T1000 (cell line): ENCODE data around the gene FAHD1.

Experiments
- DNase-seq: peaks from one replicate; lab custom pipeline; 2025; ENCODE audit warnings: mixed read lengths; lab: John Stamatoyannopoulos, UW

The FAHD1 gene

DNA sequence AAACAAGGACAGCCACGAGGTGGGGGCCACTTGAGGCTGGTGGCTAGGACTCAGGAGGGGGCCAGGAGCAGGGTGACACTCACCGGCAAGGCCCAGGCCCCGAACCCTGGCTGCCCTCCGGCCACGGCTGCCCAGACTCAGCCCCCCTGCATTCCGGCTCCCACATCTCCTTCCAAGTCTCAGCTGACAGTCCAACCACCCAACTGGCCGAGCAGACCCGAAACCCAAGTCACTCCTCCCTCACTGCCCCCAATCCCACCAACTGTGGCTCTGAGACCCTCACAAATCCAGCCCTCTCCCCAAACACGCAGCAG is 9.8 kb upstream of the FAHD1 start:
- no peak for DNase-seq

GRCh38 chr16:1817716-1818115 is 9.3 kb upstream of the FAHD1 start:
- DNase-seq: no peak

DNA sequence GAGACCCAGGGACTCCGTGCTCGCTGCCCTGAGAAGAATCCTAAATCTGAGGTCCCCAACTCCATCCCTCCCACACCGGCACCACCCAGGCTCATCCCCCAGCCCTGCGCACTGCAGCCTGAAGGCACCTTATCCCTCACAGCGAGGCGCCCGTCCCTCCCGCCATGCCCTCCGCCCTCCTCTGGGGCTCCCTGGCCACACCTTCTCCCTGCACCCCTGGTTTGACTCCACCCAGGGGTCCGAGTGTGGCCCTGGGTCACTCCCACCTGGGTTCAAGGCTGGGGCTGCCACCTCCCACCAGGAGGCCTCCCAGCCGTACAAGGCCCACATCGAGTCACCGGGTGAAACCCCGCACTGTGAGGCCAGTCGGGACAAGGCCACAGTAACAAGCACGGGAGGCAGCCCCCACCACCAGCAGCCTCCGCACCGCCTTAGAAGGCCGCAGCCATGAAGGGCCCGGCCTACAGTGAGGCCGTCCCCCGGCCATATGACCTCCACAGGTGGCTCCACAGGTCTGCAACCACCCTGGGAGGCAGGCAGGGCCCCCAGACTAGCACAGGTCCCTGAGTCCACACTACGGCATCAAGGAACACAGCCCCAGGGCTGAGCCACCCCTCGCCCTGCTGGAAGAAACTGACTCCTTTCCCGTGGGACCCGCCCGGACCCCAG is 8.7 kb upstream of the FAHD1 start:
- DNase-seq: no peak

GRCh38 chr16:1818873-1819525 is 8.0 kb upstream of the FAHD1 start:
- no peak for DNase-seq

GRCh38 chr16:1819611-1820010 is 7.4 kb upstream of the FAHD1 start:
- DNase-seq: no peak

GRCh38 chr16:1820096-1820945 is 6.7 kb upstream of the FAHD1 start:
- no peak for DNase-seq

GRCh38 chr16:1820946-1821290 is 6.1 kb upstream of the FAHD1 start:
- no peak for DNase-seq

GRCh38 chr16:1821861-1822611 is 5.0 kb upstream of the FAHD1 start:
- DNase-seq: no peak

GRCh38 chr16:1822801-1823200 is 4.2 kb upstream of the FAHD1 start:
- no peak for DNase-seq

GRCh38 chr16:1823821-1824220 is 3.2 kb upstream of the FAHD1 start:
- DNase-seq: no peak

GRCh38 chr16:1825381-1825863 is 1.6 kb upstream of the FAHD1 start:
- no peak for DNase-seq

DNA sequence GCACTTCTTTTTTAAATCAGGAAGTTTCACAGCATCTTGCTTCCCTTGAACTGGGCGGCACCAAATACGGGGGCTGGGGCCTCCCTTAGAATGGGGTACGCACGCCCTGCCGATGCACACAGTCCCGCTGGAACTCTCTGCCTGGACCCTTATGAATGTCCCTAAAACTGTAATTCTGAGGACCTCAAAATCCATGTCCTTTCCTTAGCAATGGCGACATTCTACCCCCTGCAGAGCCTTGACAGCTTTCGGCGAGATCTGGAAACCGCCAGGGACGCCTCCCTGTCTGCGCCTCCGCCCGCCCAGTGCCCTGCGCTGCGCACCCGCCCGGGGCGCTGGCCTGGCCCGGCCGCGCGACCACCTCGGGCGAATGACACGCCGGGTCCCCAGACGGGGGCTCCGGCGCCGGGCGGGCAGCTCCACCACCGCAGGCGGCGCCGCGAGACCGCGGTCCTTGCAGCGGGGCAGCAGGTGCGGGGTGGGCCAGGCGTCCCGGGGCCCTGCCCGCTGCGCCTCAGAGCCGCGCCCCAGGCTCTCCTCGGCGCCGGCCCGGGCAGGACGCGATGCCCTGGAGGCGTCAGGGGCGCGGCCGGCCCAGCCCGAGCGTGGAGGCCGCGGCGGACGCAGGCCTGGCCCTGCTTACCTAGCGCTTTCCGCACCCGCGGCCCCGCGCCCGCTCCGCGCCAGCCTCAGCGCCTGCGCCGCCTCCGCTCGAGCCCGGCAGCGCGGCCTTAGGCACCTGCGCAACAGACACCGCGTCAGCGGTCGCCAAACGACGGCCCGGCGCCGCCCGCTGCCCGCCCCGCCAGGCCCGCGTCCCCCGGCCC is 929 bp upstream of the FAHD1 start:
- DNase-seq: no peak

DNA sequence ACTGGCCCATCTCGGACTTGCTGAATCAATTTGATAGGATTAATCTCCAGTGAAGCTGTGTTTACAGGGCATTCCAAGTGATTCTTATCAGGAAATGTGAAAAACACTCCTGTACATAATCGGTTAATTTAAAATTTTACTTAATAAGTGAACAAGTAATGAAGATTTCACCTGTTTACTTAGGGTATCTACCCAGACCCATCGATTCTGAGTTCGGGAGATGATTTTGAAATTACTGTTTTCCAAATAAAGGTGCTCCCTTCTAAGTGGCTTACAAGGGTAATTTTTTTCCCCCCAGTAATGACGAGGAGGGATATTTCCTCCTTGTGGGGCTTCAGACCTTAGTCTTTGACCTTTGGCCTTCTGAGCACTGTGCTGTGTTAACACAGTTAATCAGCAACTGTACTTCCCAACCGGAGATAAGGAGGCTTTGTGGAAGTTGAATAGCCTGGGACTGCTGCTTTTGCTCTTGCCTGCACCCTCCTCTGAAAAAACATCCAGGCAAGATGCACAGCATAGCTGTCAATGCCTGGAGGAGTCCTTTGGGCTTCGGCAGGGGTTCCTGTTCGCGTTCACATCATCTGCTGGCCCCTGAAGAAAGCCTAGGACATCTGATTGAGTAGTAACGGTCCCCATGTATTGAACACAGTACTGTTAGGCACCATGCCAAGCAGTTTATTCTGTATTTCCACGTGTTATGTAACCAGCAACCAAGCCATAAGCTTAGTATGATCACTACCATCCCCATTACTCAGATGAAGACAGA is 1.8 kb downstream of the FAHD1 start:
- no peak for DNase-seq

- DNase-seq: no peak
Observed at GRCh38 chr16:1830213-1830612, 3.2 kb downstream of the FAHD1 start.

DNA sequence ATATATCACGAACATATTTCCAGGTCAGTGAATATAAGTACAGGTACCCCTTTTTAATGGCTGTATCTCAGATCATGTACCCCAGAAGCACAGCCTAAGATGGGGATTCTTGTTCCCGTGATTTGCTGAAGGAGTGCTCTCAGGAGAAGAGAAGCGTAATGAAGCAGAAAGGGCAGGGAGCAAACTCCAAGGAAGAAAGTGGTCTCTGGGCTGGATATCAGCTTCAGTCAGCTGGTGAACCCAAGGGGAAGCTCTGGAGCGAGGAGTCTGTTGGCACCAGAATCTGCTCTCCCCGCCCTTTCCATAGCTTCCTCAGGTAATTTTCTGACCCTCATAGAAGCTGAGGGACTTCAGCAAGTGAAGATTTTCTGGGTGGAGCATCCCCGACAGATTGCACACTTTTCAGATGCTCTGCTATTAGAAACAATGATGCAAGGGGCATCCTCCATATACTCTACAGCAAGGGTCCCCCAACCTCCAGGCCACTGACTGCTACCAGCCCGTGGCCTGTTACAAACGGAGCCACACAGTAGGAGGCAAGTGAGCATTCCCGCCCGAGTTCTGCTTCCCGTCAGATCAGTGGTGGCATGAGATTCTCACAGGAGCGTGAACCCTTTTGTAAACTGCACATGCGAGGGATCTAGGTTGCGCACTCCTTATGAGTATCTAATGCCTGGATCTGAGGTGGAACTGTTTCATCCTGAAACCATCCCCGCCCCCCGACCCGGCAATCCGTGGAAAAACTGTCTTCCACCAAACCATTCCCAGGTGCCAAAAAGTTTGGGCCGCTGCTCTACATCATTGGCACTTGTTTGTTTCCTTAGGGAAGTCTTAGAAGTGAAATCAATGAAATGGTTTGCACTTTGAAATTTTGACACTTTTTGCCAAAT is 4.4 kb downstream of the FAHD1 start:
- DNase-seq: no peak

GRCh38 chr16:1832838-1833454 is 5.9 kb downstream of the FAHD1 start:
- DNase-seq: no peak

DNA sequence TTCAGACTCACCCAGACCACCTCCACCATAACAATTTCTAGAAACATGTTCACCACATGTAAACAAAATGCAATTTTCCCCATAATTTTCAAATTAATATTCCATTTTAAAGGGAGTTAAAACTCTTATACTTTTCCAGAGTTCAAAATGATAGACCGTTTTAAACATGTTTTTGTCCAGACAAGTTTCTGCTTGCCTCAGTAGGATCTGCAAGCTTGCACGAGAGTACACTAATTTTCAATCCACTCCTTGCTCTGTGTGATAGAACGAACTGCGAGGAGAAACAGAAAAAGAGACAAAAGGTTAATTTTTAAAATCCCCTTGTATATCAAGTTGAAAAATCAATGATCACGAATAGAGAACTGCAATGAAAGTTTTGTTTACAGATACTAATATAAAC is 7.1 kb downstream of the FAHD1 start:
- DNase-seq: no peak

- DNase-seq: no peak
Observed at GRCh38 chr16:1839554-1839953, 12.5 kb downstream of the FAHD1 start.

DNA sequence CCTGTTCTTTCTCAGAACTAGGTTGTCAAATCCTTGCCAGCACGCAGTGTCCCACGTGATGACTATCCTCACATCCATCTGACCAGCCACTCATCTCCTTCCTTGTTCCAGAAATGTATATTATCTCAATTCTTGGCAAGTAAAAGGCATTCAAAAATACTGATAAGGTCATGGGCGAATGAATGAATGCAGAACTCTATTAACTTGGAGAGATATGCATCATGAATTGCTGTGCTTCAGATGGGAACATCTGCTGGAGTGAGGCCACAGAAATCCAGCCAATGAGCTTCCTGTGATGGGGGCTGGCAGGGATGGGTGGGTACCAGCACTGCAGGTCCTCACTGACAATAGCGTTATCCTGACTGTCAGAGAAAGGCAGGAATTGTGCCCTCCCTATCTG is 19.0 kb downstream of the FAHD1 start:
- DNase-seq: no peak
